ENCODE results near the gene TBC1D7.

TBC1D7 gene

GRCh38 chr6:13318821-13319220 lies 9.5 kb downstream of the TBC1D7 start:
- no peak for DNase-seq

- no peak for DNase-seq
These were observed 12.4 kb downstream of the TBC1D7 start for GRCh38 chr6:13315896-13316295.

- DNase-seq = no peak
These were observed 13.5 kb downstream of the TBC1D7 start for GRCh38 chr6:13314806-13315205.

GRCh38 chr6:13311155-13311554 lies 17.2 kb downstream of the TBC1D7 start:
- DNase-seq = no peak

- DNase-seq = no peak
These were observed 20.0 kb downstream of the TBC1D7 start for GRCh38 chr6:13308332-13308731.

GRCh38 chr6:13307508-13307995 lies 20.8 kb downstream of the TBC1D7 start:
- no peak for DNase-seq

GRCh38 chr6:13305791-13306190 lies 22.5 kb downstream of the TBC1D7 start:
- DNase-seq = no peak

GRCh38 chr6:13305288-13305687 lies 23.0 kb downstream of the TBC1D7 start:
- no peak for DNase-seq

- no peak for DNase-seq
These were observed 23.6 kb downstream of the TBC1D7 start for GRCh38 chr6:13304580-13305260.

GRCh38 chr6:13304101-13304500 lies 24.2 kb downstream of the TBC1D7 start:
- DNase-seq = no peak

GRCh38 chr6:13303668-13304017 lies 24.7 kb downstream of the TBC1D7 start:
- peak; percentile 69 for DNase-seq

- peak; percentile 96 for DNase-seq
These were observed 25.3 kb downstream of the TBC1D7 start for GRCh38 chr6:13302751-13303667.

GRCh38 chr6:13302291-13302690 lies 26.0 kb downstream of the TBC1D7 start:
- no peak for DNase-seq

- no peak for DNase-seq
These were observed 27.4 kb downstream of the TBC1D7 start for GRCh38 chr6:13300643-13301590.

- DNase-seq = no peak
These were observed 28.4 kb downstream of the TBC1D7 start for GRCh38 chr6:13299918-13300317.

GRCh38 chr6:13299403-13299821 lies 28.9 kb downstream of the TBC1D7 start:
- DNase-seq = no peak

GRCh38 chr6:13298446-13298845 lies 29.9 kb downstream of the TBC1D7 start:
- no peak for DNase-seq

- DNase-seq = no peak
These were observed 30.9 kb downstream of the TBC1D7 start for GRCh38 chr6:13297391-13297790.

- DNase-seq = no peak
These were observed 31.8 kb downstream of the TBC1D7 start for GRCh38 chr6:13296536-13296997.

GRCh38 chr6:13295576-13295975 lies 32.8 kb downstream of the TBC1D7 start:
- no peak for DNase-seq

GRCh38 chr6:13294499-13295069 lies 33.8 kb downstream of the TBC1D7 start:
- no peak for DNase-seq

- no peak for DNase-seq
These were observed 35.6 kb downstream of the TBC1D7 start for GRCh38 chr6:13292774-13293173.

All from activated CD4-positive, alpha-beta T cell treated with anti-CD3 and anti-CD28 coated beads, Interleukin-2, amount 50 U/mL, for 16 hours (primary cell).